GM18511 (cell line): ENCODE data around the gene IL23R.
"Not testable (repeated sequence)": the region's sequence is repeated elsewhere in the genome, so short reads cannot be mapped to it uniquely, and the experiment has no call there.

ENCODE experiments used
- ATAC-seq: cut with Tn5 transposase; IDR thresholded peaks from one replicate; pipeline ENCODE4 v1.9.1; 2021; ENCODE audit warnings: mild to moderate bottlenecking, moderate library complexity; ENCODE audit not compliant: unreplicated experiment

Gene IL23R

GRCh38 chr1:67191668-67192520 lies 25.6 kb downstream of the IL23R start:
- no peak for ATAC-seq

GRCh38 chr1:67192902-67193301 lies 26.6 kb downstream of the IL23R start:
- ATAC-seq: no peak

GRCh38 chr1:67193704-67194103 lies 27.4 kb downstream of the IL23R start:
- peak; percentile 21 for ATAC-seq

- peak; percentile 80 for ATAC-seq
Observed at GRCh38 chr1:67194209-67194863, 28.1 kb downstream of the IL23R start.

- no peak for ATAC-seq
Observed at GRCh38 chr1:67200755-67201154, 34.5 kb downstream of the IL23R start.

GRCh38 chr1:67201891-67202290 lies 35.6 kb downstream of the IL23R start:
- no peak for ATAC-seq

- ATAC-seq: no peak
Observed at GRCh38 chr1:67204298-67204980, 38.2 kb downstream of the IL23R start.

- ATAC-seq: not testable (repeated sequence)
Observed at GRCh38 chr1:67207398-67207797, 41.1 kb downstream of the IL23R start.

- no peak for ATAC-seq
Observed at GRCh38 chr1:67208217-67208616, 42.0 kb downstream of the IL23R start.

GRCh38 chr1:67209521-67209920 lies 43.3 kb downstream of the IL23R start:
- ATAC-seq: no peak

GRCh38 chr1:67211589-67212563 lies 45.6 kb downstream of the IL23R start:
- ATAC-seq: peak; percentile 30

- ATAC-seq: no peak
Observed at GRCh38 chr1:67213164-67213563, 46.9 kb downstream of the IL23R start.

- no peak for ATAC-seq
Observed at GRCh38 chr1:67213948-67214347, 47.7 kb downstream of the IL23R start.

GRCh38 chr1:67214420-67215174 lies 48.3 kb downstream of the IL23R start:
- peak; percentile 83 for ATAC-seq

- no peak for ATAC-seq
Observed at GRCh38 chr1:67216401-67216800, 50.1 kb downstream of the IL23R start.

GRCh38 chr1:67217417-67217816 lies 51.2 kb downstream of the IL23R start:
- ATAC-seq: no peak

GRCh38 chr1:67217938-67218337 lies 51.7 kb downstream of the IL23R start:
- ATAC-seq: no peak

- ATAC-seq: no peak
Observed at GRCh38 chr1:67224856-67225255, 58.6 kb downstream of the IL23R start.

- ATAC-seq: no peak
Observed at GRCh38 chr1:67226688-67227087, 60.4 kb downstream of the IL23R start.

GRCh38 chr1:67227196-67227595 lies 60.9 kb downstream of the IL23R start:
- ATAC-seq: no peak
